Naive B cell (primary cell): ENCODE results near the gene ISOC1. TPM values are rescaled to one million over a fixed set of nuclear protein-coding genes. Genes with fewer than 3 reads are reported as not detected.

Source experiments
- ATAC-seq, 2 donors: fragments of 150-1000 bp; cut with Tn5 transposase; 2 replicates each; pipeline ENCODE4 v1.10.0; 2021; ENCODE audit warnings: low read depth in 2 of 2, mild to moderate bottlenecking in 2 of 2, moderate library complexity in 2 of 2
- DNase-seq: peaks from one replicate; pipeline ENCODE4 v3.0.0; 2022
- H3K27ac Mint-ChIP-seq, 6 donors: one replicate each; pipeline ENCODE4 v1.8.0; 2020 to 2022; ENCODE audit warnings: mild to moderate bottlenecking in 6 of 6, mixed read lengths in 6 of 6, moderate library complexity in 5 of 6, inconsistent platforms in 2 of 6
- H3K27me3 Mint-ChIP-seq, 3 donors: one replicate each; pipeline ENCODE4 v1.8.0; 2021 to 2022; ENCODE audit warnings: mixed read lengths in 3 of 3, mild to moderate bottlenecking in 1 of 3
- H3K36me3 Mint-ChIP-seq, 2 donors: one replicate each; pipeline ENCODE4 v1.8.0; 2020 to 2022; ENCODE audit warnings: mixed read lengths in 2 of 2, inconsistent platforms in 1 of 2, mild to moderate bottlenecking in 1 of 2
- H3K4me1 Mint-ChIP-seq, 3 donors: one replicate each; pipeline ENCODE4 v1.8.0; 2020 to 2022; ENCODE audit warnings: mixed read lengths in 3 of 3, inconsistent platforms in 1 of 3, mild to moderate bottlenecking in 1 of 3, moderate library complexity in 1 of 3
- H3K4me3 Mint-ChIP-seq, 8 donors: one replicate each; pipeline ENCODE4 v1.8.0; 2020 to 2022; ENCODE audit warnings: mild to moderate bottlenecking in 8 of 8, mixed read lengths in 8 of 8, moderate library complexity in 8 of 8, inconsistent platforms in 2 of 8
- H3K9me3 Mint-ChIP-seq, 7 donors: one replicate each; pipeline ENCODE4 v1.8.0; 2020 to 2022; ENCODE audit warnings: mixed read lengths in 7 of 7, mild to moderate bottlenecking in 5 of 7, inconsistent platforms in 2 of 7, moderate library complexity in 1 of 7
- polyA plus RNA-seq, 6 donors: library from polyadenylated mRNA; unstranded; fragments of 300-500 nt; fragmentation: Illumina TruSeq; gene quantifications; one replicate each; pipeline ENCODE4 v1.2.3, GENCODE V29; 2021; ENCODE audit warnings: low read depth in 6 of 6

Gene ISOC1
- polyA plus RNA-seq, 6 donors from 2014 or later = 17.1 to 38.2 (median 21.4) TPM

- DNase-seq (no peak), ATAC-seq (no peak)
- no peak overlapping the region for H3K4me3 Mint-ChIP-seq
- H3K36me3 Mint-ChIP-seq = peaks cover 7 to 9% of the 10 kb centered on the region in 2 donors
- H3K27ac Mint-ChIP-seq = no peak overlapping the region
- no peaks in the 10 kb centered on the region for H3K9me3 Mint-ChIP-seq
- H3K27me3 Mint-ChIP-seq = no peaks in the 10 kb centered on the region
- peaks cover 8 to 17% (median 10%) of the 10 kb centered on the region in 3 donors for H3K4me1 Mint-ChIP-seq
Observed at GRCh38 chr5:129101794-129102193, 7.2 kb downstream of the ISOC1 start.

DNA sequence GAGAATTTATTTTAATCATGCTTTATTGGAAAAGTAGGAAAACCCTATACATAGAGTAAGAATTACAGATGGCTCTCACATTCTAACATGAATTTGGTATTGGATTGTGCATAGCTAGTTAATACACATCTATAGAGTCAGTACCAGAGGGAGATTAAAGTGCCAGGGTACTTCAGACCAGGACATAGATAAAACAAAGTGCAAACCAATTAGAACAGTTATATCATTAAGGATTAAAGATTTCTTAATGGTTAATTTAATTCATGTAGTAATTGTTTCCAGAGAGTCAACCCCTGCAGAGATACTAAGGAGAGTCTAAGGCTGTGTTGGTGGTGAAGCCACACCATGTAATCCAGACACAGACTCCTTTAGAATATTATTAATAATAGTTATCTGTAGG is 8.8 kb downstream of the ISOC1 start:
- Mint-ChIP-seq H3K27ac (no peak overlapping the region), H3K4me1 (peaks cover 6 to 16% (median 7%) of the 10 kb centered on the region in 3 donors), H3K4me3 (no peak overlapping the region), H3K27me3 (no peaks in the 10 kb centered on the region), H3K9me3 (no peaks in the 10 kb centered on the region), H3K36me3 (peaks cover 7 to 18% of the 10 kb centered on the region in 2 donors)
- no peak for ATAC-seq
- no peak for DNase-seq

DNA sequence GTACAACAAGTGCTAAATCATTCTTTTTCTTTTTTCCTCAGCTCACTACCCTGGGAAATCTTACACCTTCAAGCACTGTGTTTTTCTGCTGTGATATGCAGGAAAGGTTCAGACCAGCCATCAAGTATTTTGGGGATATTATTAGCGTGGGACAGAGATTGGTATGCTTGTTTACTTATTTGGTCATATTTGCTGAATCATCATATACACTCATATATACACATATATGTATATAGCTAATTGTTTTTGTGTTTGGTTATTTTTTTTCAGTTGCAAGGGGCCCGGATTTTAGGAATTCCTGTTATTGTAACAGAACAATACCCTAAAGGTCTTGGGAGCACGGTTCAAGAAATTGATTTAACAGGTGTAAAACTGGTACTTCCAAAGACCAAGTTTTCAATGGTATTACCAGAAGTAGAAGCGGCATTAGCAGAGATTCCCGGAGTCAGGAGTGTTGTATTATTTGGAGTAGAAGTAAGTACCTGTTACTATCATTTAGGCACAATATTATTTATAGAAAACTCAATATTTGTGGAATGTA is 10.4 kb downstream of the ISOC1 start:
- ATAC-seq (no peak), DNase-seq (no peak)
- H3K4me1 Mint-ChIP-seq = peaks cover 0 to 10% (median 7%) of the 10 kb centered on the region in 3 donors
- no peak overlapping the region for H3K4me3 Mint-ChIP-seq
- no peaks in the 10 kb centered on the region for H3K27me3 Mint-ChIP-seq
- peaks cover 19 to 26% of the 10 kb centered on the region in 2 donors for H3K36me3 Mint-ChIP-seq
- no peaks in the 10 kb centered on the region for H3K9me3 Mint-ChIP-seq
- H3K27ac Mint-ChIP-seq = no peak overlapping the region

DNA sequence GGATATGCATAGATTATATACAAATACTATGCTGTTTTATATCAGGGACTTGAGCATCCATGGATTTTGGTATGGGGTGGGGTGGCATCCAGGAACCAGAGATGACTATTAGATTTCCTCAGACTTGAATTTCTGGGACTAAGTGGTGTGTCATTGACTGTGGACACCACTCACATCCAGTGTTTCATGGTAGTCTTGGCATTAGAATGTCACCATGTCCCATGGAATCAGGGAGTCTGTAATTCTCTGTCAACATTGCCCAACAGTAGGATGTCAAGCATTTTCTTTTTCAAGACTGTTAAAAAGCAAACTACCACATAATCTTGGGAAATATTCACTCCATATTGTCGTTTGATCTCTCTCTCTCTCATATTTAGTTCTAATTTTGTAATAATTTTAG is 13.1 kb downstream of the ISOC1 start:
- no peak overlapping the region for H3K4me3 Mint-ChIP-seq
- no peaks in the 10 kb centered on the region for H3K9me3 Mint-ChIP-seq
- peaks cover 20 to 26% of the 10 kb centered on the region in 2 donors for H3K36me3 Mint-ChIP-seq
- peaks cover 0 to 5% (median 3%) of the 10 kb centered on the region in 3 donors for H3K4me1 Mint-ChIP-seq
- DNase-seq (no peak), ATAC-seq (no peak)
- H3K27ac Mint-ChIP-seq = no peak overlapping the region
- H3K27me3 Mint-ChIP-seq = no peaks in the 10 kb centered on the region

DNA sequence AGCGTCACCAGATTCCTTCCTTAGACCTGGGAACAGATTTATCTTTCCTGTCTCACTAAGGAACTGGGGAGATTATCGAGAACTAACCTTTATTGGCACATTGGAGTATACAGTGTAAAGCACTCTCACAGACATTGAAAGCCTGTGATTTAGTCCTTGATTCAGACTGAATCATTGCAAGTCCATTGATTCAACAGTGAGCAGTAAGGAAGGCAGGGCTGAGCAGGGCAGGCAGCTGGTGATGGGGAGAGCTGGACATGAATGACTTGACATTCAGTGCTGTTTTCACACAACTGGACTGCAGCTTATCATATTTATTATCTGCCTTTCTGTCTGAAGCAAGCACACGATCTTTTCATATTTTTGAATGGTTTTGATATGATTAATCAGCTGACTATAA is 16.2 kb downstream of the ISOC1 start:
- no peak overlapping the region for H3K4me3 Mint-ChIP-seq
- ATAC-seq (no peak), DNase-seq (no peak)
- no peaks in the 10 kb centered on the region for H3K27me3 Mint-ChIP-seq
- H3K4me1 Mint-ChIP-seq = peaks cover 0 to 3% (median 0%) of the 10 kb centered on the region in 3 donors
- H3K9me3 Mint-ChIP-seq = no peaks in the 10 kb centered on the region
- H3K36me3 Mint-ChIP-seq = peaks cover 19 to 20% of the 10 kb centered on the region in 2 donors
- H3K27ac Mint-ChIP-seq = no peak overlapping the region

- peak overlapping the region in 2 of 6 donors; percentile 21 to 26 for H3K27ac Mint-ChIP-seq
- peaks cover 15 to 19% of the 10 kb centered on the region in 2 donors for H3K36me3 Mint-ChIP-seq
- peaks cover 0 to 3% (median 0%) of the 10 kb centered on the region in 3 donors for H3K4me1 Mint-ChIP-seq
Observed at GRCh38 chr5:129111351-129111750, 16.8 kb downstream of the ISOC1 start.

DNA sequence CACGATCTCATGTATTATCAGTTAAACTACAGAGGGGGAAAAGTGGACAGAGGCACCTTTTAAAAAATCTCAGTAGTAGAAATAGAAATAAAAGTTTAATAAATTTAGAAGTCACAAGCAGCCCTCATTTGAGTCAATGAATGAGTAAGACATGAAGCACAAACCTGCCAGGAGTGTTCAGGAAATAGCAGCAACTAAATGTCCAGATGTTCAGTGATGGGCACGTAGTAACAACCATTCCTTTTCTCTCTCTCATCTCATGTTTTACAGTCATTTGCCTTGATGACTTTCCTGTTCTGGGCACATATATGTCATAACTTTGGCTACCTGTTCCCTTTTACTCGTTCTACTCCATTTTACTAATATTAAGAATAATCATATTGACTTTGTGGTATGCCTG is 17.7 kb downstream of the ISOC1 start:
- Mint-ChIP-seq H3K27me3 (no peaks in the 10 kb centered on the region), H3K4me1 (peaks cover 0 to 3% (median 0%) of the 10 kb centered on the region in 3 donors), H3K9me3 (no peaks in the 10 kb centered on the region), H3K4me3 (no peak overlapping the region), H3K27ac (no peak overlapping the region), H3K36me3 (peaks cover 12 to 13% of the 10 kb centered on the region in 2 donors)
- no peak for ATAC-seq
- DNase-seq = no peak

More at GRCh38 chr5:129111351-129111750, 16.8 kb downstream of the ISOC1 start:
- Mint-ChIP-seq H3K9me3 (no peaks in the 10 kb centered on the region), H3K27me3 (no peaks in the 10 kb centered on the region), H3K4me3 (no peak overlapping the region)
- DNase-seq = no peak
- ATAC-seq = no peak

- H3K4me1 Mint-ChIP-seq = peaks cover 0 to 3% (median 0%) of the 10 kb centered on the region in 3 donors
- H3K27me3 Mint-ChIP-seq = no peaks in the 10 kb centered on the region
- no peak overlapping the region for H3K27ac Mint-ChIP-seq
- no peaks in the 10 kb centered on the region for H3K9me3 Mint-ChIP-seq
- DNase-seq (no peak), ATAC-seq (no peak)
- H3K36me3 Mint-ChIP-seq = peaks cover 7 to 12% of the 10 kb centered on the region in 2 donors
- H3K4me3 Mint-ChIP-seq = no peak overlapping the region
Observed at GRCh38 chr5:129113867-129114266, 19.3 kb downstream of the ISOC1 start.

- H3K27ac Mint-ChIP-seq = peak overlapping the region in 1 of 6 donors; percentile 29
- peaks cover 0 to 3% (median 0%) of the 10 kb centered on the region in 3 donors for H3K4me1 Mint-ChIP-seq
- DNase-seq (no peak), ATAC-seq (no peak)
- H3K36me3 Mint-ChIP-seq = peaks cover 0 to 4% of the 10 kb centered on the region in 2 donors
- no peaks in the 10 kb centered on the region for H3K9me3 Mint-ChIP-seq
- no peak overlapping the region for H3K4me3 Mint-ChIP-seq
- H3K27me3 Mint-ChIP-seq = no peaks in the 10 kb centered on the region
Observed at GRCh38 chr5:129114539-129115193, 20.1 kb downstream of the ISOC1 start.

DNA sequence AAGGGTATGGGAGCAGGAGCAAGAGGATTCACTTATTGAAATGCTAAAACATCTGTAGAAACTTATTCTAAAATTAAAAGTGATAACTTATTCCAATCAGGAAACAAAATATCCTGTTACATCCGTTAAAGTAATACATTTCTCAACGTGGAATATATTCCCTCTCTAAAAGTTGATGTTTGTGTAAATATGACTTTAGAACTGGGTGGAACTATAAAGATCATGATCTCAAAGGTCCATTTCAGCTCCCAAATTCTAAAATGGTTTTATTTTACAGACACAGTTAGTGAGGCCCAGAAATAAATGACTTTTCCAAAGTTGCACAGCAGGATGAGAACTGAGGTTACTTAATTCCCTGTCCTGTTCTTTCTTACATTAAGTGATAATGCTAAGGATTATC is 21.1 kb downstream of the ISOC1 start:
- no peak overlapping the region for H3K27ac Mint-ChIP-seq
- no peak for ATAC-seq

DNA sequence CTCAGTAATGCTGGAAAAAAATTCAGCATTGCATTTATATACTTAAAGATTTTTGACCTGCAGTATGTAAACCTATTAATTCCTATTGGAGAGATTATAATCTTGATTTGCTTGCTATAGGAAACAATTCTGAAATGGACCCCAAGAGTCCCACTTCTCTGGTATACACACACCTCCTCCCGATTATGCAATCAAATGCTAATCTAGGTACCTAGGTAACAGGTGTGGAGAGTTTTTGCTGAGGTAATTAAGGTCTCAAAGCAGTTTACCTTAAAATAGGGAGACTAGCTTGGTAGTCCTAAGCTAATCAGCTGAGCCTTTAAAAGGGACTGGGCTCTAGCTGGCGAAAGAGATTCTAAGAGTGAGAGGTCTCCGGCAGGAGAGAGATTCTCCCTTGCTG is 22.2 kb downstream of the ISOC1 start:
- Mint-ChIP-seq H3K4me1 (no peaks in the 10 kb centered on the region), H3K27me3 (no peaks in the 10 kb centered on the region), H3K27ac (no peak overlapping the region), H3K4me3 (no peak overlapping the region), H3K36me3 (no peaks in the 10 kb centered on the region), H3K9me3 (no peaks in the 10 kb centered on the region)
- ATAC-seq = no peak
- DNase-seq = no peak

More for the DNA sequence above, 21.1 kb downstream of the ISOC1 start:
- H3K4me3 Mint-ChIP-seq = no peak overlapping the region
- peaks cover 0 to 3% (median 0%) of the 10 kb centered on the region in 3 donors for H3K4me1 Mint-ChIP-seq
- DNase-seq = no peak
- H3K9me3 Mint-ChIP-seq = no peaks in the 10 kb centered on the region
- no peaks in the 10 kb centered on the region for H3K27me3 Mint-ChIP-seq
- no peaks in the 10 kb centered on the region for H3K36me3 Mint-ChIP-seq

DNA sequence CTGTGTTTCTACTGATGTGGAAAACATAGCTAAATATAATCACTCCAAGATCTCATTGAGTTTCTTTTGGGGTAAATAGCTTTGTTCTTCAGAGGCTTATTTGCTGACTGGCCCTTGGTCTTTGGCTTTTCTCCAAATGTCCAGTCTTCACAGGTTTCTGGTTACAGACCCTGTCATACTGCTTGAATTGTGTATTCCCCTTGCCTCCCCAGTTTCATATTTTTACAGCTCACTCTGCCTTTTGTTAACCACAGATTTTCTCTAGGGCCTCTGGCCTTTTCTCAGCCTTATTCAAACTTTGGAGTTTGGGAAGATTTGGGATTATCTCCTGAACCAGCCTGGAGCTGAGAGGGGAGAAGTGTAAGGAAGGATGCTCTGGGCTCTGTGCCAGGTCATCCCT is 23.9 kb downstream of the ISOC1 start:
- Mint-ChIP-seq H3K36me3 (no peaks in the 10 kb centered on the region), H3K27me3 (no peaks in the 10 kb centered on the region), H3K4me1 (no peaks in the 10 kb centered on the region), H3K4me3 (no peak overlapping the region), H3K27ac (no peak overlapping the region), H3K9me3 (no peaks in the 10 kb centered on the region)
- DNase-seq = no peak
- ATAC-seq = no peak

DNA sequence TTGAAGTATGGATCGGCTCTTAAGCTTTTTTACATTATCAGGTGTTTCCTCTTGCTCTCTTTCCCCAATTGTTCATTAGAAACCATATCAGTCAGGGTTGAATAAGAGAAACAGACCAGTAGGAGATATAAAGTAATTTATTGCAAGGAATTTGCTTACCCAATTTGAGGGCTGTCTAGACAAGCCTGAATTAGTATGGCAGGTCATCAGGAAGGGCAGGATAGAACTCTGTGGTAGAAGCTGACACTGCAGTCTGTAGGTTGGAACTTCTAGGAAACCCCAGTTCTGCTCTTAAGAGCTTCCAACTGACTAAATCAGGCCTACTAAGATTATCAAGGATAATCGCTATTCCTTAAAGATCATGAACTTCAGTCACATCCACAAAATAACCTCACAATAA is 24.3 kb downstream of the ISOC1 start:
- no peaks in the 10 kb centered on the region for H3K9me3 Mint-ChIP-seq
- H3K27ac Mint-ChIP-seq = no peak overlapping the region
- no peaks in the 10 kb centered on the region for H3K27me3 Mint-ChIP-seq
- no peaks in the 10 kb centered on the region for H3K36me3 Mint-ChIP-seq
- H3K4me1 Mint-ChIP-seq = no peaks in the 10 kb centered on the region
- no peak for DNase-seq
- ATAC-seq = no peak
- no peak overlapping the region for H3K4me3 Mint-ChIP-seq

DNA sequence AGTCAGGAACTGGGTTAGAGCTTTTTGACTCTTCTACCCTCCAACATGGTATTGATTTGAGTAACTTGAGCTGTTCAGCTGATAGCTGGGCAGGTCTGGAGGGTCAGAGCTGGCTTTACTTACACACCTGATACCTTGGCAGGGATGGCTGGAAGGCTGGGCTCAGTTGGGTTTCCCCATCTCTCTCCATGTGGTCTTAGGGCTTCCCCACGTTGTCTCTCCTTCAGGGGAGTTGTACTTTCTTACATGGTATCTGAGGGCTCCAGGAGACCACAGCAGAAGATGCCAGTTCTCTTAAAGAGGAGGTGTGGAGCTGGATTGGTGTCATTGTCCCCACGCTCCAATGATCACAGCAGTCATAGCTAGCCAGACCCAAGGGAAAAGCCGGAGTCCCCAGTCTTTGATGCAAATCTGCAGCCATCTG is 25.6 kb downstream of the ISOC1 start:
- DNase-seq (no peak), ATAC-seq (no peak)
- H3K36me3 Mint-ChIP-seq = no peaks in the 10 kb centered on the region
- no peaks in the 10 kb centered on the region for H3K9me3 Mint-ChIP-seq
- H3K4me1 Mint-ChIP-seq = peaks cover 0 to 9% (median 6%) of the 10 kb centered on the region in 3 donors
- H3K4me3 Mint-ChIP-seq = no peak overlapping the region
- H3K27me3 Mint-ChIP-seq = no peaks in the 10 kb centered on the region
- H3K27ac Mint-ChIP-seq = peak overlapping the region in 1 of 6 donors; percentile 21
